Astrocyte of the cerebellum (primary cell): Measurements from ENCODE around the gene RCAN3.
"Not testable (repeated sequence)": the region's sequence is repeated elsewhere in the genome, so short reads cannot be mapped to it uniquely, and the experiment has no call there.

Source experiments
- DNase-seq: peaks from one replicate; pipeline ENCODE4 v3.0.0-alpha.2; 2011; ENCODE audit warnings: low read depth
- H3K4me3 ChIP-seq: 2 replicates; pipeline ENCODE4 v1.5.1; 2011; ENCODE audit warnings: mild to moderate bottlenecking, low read depth, low read length, moderate library complexity
- CTCF ChIP-seq: IDR thresholded peaks from 2 replicates; pipeline ENCODE4 v1.5.1; 2012; ENCODE audit warnings: low read length, low read depth, moderate library complexity, mild to moderate bottlenecking; ENCODE audit errors: missing control alignments
- in situ Hi-C: cut with HindIII; loops from 2 replicates; pipeline ENCODE4 v1.10.0; 2017; ENCODE audit warnings: low sequenced_read_pairs

RCAN3 gene

GRCh38 chr1:24517898-24518297 is 15.3 kb downstream of the RCAN3 start:
- DNase-seq, result no peak
- no peak for TF ChIP-seq CTCF
- H3K4me3 ChIP-seq, result no peak overlapping the region
- in situ Hi-C loops, result no loop called here

DNA sequence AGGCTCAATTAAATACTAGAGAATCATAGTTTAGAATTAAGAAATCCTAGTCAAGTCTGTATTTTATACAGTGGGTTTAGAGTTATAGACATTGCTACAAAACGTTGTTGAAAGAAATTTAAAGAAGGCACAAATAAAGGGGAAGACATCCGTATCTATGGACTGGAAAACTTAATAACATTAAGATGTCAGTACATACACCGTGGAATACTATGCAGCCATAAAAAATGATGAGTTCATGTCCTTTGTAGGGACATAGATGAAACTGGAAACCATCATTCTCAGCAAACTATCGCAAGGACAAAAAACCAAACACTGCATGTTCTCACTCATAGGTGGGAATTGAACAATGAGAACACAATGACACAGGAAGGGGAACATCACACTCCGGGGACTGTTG is 17.6 kb downstream of the RCAN3 start:
- H3K4me3 ChIP-seq, in situ Hi-C loops, DNase-seq: not testable (repeated sequence)

- DNase-seq, result no peak
- no peak for TF ChIP-seq CTCF
- in situ Hi-C loops, result no loop called here
- no peak overlapping the region for H3K4me3 ChIP-seq
Measured at GRCh38 chr1:24525606-24526005, 23.0 kb downstream of the RCAN3 start.

DNA sequence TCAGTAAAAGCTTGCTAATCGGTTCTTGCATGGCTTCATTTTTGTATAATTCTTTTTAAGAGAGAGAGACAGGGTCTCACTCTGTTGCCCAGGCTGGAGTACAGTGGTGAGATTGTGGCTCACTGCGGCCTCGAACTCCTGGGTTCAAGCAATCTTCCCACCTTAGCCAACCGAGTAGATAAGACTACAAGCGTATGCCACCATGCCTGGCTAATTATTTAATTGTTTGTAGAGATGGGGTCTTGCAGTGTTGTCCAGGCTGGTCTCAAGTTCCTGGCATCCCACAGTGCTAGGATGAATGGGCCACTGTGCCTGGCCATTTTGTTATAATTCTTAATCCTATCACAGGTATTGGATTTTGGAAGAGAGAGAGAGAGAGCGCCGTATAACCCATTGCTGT is 23.4 kb downstream of the RCAN3 start:
- DNase-seq, result no peak
- in situ Hi-C loops, result no loop called here
- no peak overlapping the region for H3K4me3 ChIP-seq
- TF ChIP-seq CTCF, result no peak

DNA sequence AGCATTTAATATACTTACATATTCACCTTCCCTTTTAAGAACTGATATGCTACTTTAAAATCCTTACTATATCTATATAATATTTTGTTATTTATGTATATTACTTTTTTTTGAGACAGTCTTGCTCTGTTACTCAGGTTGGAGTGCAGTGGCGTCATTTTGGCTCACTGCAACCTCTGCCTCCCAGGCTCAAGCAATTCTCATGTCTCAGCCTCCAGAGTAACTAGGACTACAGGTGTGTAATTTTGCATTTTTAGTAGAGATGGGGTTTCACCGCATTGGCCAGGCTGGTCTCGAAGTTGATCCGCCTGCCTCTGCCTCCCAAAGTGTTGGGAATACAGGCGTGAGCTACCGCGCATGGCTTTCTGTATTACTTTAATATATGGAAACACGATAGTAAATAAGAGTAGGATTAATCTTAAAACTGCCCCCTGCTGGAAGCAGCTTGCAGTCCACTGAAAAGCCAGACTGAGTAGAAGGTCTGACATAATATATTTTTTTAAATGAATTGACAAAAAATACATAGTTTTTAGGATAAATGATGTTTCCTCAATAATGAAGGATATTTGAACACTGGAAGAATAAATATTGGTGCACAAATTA is 24.4 kb downstream of the RCAN3 start:
- peak; percentile 46 for TF ChIP-seq CTCF
- in situ Hi-C loops, result no loop called here
- H3K4me3 ChIP-seq, result no peak overlapping the region
- DNase-seq, result no peak

DNA sequence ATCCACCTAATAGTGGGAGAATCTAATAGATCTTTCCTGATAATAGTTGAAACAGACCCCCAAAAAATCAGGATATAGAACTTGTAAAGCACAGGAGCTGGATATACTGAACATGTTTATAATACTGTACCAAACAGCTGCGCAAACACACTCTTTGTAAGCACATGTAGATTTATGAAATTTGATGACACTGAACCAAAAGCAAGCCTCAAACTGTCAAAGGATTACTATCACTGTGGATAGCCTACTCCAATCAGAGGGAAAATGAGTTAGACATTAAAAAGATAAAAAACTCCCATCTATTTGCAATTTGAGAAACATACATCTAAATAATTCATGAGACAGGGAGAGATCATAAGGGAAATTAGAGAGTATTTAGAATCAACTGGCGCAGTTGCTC is 26.1 kb downstream of the RCAN3 start:
- no peak for DNase-seq
- no peak for TF ChIP-seq CTCF

DNA sequence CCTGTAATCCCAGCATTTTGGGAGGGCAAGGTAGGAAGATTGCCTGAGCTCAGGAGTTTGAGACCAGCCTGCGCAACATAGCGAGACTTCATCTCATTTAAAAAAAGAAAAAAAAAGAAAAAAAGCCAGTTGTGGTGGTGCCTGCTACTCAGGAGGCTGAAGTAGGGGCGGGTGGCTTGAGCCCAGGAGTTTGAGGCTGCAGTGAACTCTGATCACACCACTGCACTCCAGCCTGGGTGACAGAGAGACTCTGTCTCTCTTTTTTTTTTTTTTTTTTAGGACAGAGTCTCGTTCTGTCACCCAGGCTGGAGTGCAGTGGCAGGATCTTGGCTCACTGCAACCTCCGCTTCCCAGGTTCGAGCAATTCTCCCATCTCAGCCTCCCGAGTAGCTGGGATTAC is 26.7 kb downstream of the RCAN3 start:
- H3K4me3 ChIP-seq, DNase-seq, in situ Hi-C loops: not testable (repeated sequence)

More for the DNA sequence above, 26.1 kb downstream of the RCAN3 start:
- in situ Hi-C loops, result no loop called here
- no peak overlapping the region for H3K4me3 ChIP-seq

- in situ Hi-C loops, result no loop called here
- TF ChIP-seq CTCF, result peak; percentile 5
- no peak overlapping the region for H3K4me3 ChIP-seq
- DNase-seq, result no peak
Measured at GRCh38 chr1:24535021-24535424, 32.4 kb downstream of the RCAN3 start.
